Central memory CD8-positive, alpha-beta T cell (primary cell): Measurements from ENCODE around the gene TDRD10.

Source experiments
- ATAC-seq: fragments of 150-1000 bp; cut with Tn5 transposase; replicated peaks from 2 replicates; pipeline ENCODE4 v1.10.0; 2022; ENCODE audit warnings: mild to moderate bottlenecking, moderate FRiP score, moderate number of reproducible peaks; ENCODE audit not compliant: poor library complexity, severe bottlenecking; ENCODE audit errors: extremely low read depth
- DNase-seq, 2 donors: peaks; one replicate each; pipeline ENCODE4 v3.0.0; 2021; ENCODE audit warnings: low spot score in 2 of 2
- H3K27ac Mint-ChIP-seq: one replicate; pipeline ENCODE4 v1.8.0; 2022; ENCODE audit warnings: low read depth, mild to moderate bottlenecking, moderate library complexity, mixed read lengths
- H3K27me3 Mint-ChIP-seq: one replicate; pipeline ENCODE4 v1.8.0; 2022; ENCODE audit warnings: mixed read lengths
- H3K36me3 Mint-ChIP-seq: one replicate; pipeline ENCODE4 v1.8.0; 2022; ENCODE audit warnings: mild to moderate bottlenecking, moderate library complexity, mixed read lengths; ENCODE audit not compliant: insufficient read depth
- H3K4me1 Mint-ChIP-seq: one replicate; pipeline ENCODE4 v1.8.0; 2022; ENCODE audit warnings: mixed read lengths
- H3K4me3 Mint-ChIP-seq: one replicate; pipeline ENCODE4 v1.8.0; 2022; ENCODE audit warnings: mild to moderate bottlenecking, moderate library complexity, mixed read lengths
- H3K9me3 Mint-ChIP-seq: one replicate; pipeline ENCODE4 v1.8.0; 2022; ENCODE audit warnings: mixed read lengths

Gene TDRD10, protein sequence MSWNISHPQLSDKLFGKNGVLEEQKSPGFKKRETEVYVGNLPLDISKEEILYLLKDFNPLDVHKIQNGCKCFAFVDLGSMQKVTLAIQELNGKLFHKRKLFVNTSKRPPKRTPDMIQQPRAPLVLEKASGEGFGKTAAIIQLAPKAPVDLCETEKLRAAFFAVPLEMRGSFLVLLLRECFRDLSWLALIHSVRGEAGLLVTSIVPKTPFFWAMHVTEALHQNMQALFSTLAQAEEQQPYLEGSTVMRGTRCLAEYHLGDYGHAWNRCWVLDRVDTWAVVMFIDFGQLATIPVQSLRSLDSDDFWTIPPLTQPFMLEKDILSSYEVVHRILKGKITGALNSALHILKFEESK

DNA sequence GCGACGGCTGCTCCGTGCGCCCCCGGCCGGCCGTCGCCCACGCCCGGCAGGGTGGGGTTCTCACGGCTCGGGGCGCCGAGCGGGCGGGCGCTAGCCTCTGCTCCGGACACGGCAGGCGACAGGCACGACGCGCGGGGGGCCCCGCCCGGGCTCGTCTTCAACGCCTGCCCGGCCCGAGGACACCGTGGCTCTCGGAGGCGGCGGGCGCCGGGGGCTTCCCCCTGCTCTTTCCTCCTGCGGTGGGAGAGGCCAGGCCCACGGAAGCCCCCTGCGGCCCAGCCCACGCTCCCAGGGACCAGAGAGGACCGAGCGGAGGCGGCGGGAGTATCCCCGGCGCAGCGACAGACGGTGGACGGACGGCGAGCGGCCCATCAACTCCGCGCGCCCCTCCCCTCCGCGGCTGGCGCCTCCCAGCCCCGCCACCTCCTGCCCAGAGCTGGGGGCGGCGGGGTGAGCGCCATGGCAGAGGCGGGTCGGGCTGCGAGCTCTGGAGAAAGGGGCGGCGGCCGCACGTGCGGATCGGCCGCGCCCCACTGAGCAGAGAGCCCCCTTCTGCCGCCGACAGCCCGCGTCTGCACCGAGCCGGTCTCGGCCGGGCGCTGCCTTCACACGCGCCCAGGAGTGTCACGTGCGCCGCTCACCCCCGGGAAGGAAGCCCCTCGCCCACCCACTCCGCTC, at the start of gene TDRD10, which contains the start of gene SHE:
Gene TDRD10 (plus strand): TSS at position 154 of the 678 bp plus-strand sequence. CDS start 4,685 bp downstream, outside the sequence.
Gene SHE (minus strand): TSS at position 347 of the 678 bp plus-strand sequence. CDS start 386 bp downstream, outside the sequence.
- H3K27ac Mint-ChIP-seq, result no peak within 1 kb of the TSS
- DNase-seq (no peak), ATAC-seq (no peak)
- peaks cover 66% of the 10 kb centered on the region for H3K27me3 Mint-ChIP-seq
- H3K4me3 Mint-ChIP-seq, result peak within 1 kb of the TSS; percentile 36
- H3K36me3 Mint-ChIP-seq, result no peaks in the 10 kb centered on the region
- H3K9me3 Mint-ChIP-seq, result no peaks in the 10 kb centered on the region
- no peaks in the 10 kb centered on the region for H3K4me1 Mint-ChIP-seq

DNA sequence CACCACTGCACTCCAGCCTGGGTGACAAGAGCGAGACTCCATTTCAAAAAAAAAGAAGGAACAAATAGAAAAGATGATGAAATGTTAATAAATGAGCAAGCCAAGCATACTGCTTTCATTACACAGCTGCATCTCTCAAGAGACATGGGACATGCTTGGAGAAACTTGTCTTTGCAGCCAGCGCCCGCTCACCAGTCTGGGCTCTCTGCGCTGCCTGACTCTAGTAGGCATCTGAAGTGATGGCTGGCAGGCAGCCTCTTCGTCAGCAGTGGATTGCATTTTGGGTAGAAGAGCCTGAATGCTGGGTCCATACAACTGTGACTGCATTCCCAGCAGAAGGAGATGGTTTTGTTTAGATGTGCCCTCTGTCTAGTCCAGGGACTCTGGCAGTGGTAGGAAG, 48.9 kb upstream of the TDRD10 start:
- ATAC-seq (no peak), DNase-seq (no peak)
- H3K4me1 Mint-ChIP-seq, result peaks cover 15% of the 10 kb centered on the region
- peaks cover 21% of the 10 kb centered on the region for H3K36me3 Mint-ChIP-seq
- no peak overlapping the region for H3K27ac Mint-ChIP-seq
- no peaks in the 10 kb centered on the region for H3K27me3 Mint-ChIP-seq
- H3K9me3 Mint-ChIP-seq, result no peaks in the 10 kb centered on the region
- no peak overlapping the region for H3K4me3 Mint-ChIP-seq

DNA sequence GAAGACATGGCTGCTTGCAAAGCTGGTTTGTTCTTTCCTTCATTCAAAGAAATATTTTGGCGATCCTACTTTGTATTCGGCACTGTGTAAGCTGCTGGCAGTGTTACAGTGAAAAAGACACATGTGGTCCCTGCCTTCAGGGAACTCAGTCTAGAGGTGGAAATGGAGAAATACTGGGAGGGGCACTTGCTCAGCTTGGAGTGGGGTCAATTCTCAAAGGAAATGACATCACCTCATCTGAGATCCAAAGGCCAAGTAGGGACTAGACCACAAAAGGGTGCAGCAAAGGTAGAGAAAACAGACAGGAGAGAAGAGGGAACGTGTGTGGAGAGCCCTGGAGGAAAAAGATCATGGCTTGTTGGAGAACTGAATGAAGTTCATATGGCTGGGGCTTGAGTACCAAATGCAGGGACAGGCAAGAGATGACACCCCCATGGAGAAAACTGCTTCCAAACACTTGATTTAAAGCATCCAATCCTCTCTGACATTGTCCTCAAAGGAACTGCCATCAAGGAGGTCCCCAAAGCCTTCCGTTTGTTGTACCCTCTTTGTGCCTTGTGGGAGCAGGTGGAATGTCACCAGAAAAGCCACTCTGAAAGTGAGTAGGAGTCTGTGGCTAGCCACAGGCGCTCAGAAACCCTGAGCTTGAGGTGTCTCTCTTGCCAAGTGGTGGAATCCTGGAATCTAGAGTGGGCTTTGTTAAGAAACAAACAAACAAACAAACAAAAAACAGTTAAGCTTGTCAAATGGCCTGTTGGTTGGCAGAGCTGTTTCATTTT, 48.3 kb upstream of the TDRD10 start:
- H3K27me3 Mint-ChIP-seq, result no peaks in the 10 kb centered on the region
- H3K9me3 Mint-ChIP-seq, result no peaks in the 10 kb centered on the region
- peaks cover 21% of the 10 kb centered on the region for H3K36me3 Mint-ChIP-seq
- ATAC-seq (no peak), DNase-seq (no peak)
- H3K4me3 Mint-ChIP-seq, result no peak overlapping the region
- H3K27ac Mint-ChIP-seq, result no peak overlapping the region
- H3K4me1 Mint-ChIP-seq, result peaks cover 15% of the 10 kb centered on the region

DNA sequence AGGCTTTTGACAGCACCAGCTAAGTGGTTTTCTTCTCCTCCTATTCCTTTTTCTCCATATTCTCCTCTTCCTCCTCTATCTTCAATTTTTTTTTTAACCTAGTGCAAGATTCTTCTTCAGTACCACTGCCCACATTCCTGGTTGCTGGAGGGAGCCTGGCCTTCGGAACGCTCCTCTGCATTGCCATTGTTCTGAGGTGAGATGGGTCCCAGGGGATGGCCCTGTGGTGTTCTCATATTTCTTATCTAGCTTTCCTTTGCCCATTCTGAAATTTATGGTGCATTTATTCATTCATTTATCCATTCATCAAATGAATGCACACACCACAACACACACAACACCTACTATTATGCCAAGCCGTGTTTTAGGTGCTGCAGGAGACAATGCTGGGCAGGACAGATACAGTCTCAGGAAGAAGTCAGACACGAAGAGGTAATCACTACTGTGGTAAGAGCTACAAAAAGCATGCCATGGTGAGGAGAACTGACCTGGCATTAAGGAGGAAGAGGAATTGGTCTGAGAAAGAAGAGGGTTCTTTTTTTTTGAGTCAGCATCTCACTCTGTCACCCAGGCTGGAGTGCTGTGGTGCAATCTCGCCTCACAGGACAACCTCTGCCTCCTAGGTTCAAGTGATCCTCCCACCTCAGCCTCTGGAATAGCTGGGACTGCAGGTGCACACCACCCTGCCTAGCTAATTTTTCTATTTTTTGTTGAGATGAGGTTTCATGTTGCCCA, 47.5 kb upstream of the TDRD10 start:
- Mint-ChIP-seq H3K27me3 (no peaks in the 10 kb centered on the region), H3K27ac (peak overlapping the region; percentile 2), H3K4me1 (peaks cover 15% of the 10 kb centered on the region), H3K36me3 (peaks cover 20% of the 10 kb centered on the region), H3K9me3 (no peaks in the 10 kb centered on the region), H3K4me3 (no peak overlapping the region)
- DNase-seq (no peak), ATAC-seq (no peak)

DNA sequence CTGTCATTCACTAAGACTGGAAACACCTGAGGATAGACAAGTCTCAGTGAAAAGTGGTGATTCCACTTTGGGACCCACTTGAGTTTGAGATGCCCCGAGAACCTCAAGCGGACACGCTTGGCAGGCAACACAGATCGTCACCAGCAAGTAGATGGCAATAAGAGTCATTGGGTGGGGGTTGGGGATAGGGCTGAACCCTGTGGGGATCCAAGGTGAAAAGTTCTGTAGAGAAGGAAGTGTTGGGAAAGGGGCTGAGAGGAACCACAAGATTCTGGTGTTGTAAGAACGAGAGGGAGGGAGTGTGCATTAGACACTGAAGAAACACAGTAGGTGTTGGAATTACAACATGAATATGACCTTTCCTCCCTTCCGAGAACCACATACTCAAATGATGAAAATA, 45.4 kb upstream of the TDRD10 start:
- H3K27ac Mint-ChIP-seq, result no peak overlapping the region

DNA sequence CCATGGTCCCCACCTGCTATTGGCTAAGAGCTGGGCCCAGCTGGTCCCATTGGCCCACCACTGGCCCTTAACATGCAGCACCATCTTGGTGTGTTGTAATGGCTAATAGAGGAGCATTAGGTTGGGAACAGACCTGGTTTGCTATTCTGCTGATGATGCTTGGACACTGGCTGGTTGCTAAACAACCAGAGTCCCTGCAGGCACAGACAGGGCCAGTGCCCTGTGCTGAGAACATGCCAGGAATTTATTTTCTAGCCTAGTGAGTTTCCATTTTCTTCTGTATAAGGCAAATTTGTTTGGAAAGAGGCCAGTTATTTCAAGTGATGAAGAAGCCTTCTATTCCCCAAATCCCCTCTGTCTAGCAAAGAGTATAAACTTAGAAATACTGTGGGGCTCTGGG, 42.9 kb upstream of the TDRD10 start:
- ATAC-seq (no peak), DNase-seq (no peak)
- H3K27me3 Mint-ChIP-seq, result no peaks in the 10 kb centered on the region
- H3K36me3 Mint-ChIP-seq, result peaks cover 5% of the 10 kb centered on the region
- no peak overlapping the region for H3K4me3 Mint-ChIP-seq
- peaks cover 21% of the 10 kb centered on the region for H3K4me1 Mint-ChIP-seq
- H3K9me3 Mint-ChIP-seq, result no peaks in the 10 kb centered on the region
- H3K27ac Mint-ChIP-seq, result no peak overlapping the region

More for the DNA sequence above, 45.4 kb upstream of the TDRD10 start:
- Mint-ChIP-seq H3K4me1 (peaks cover 21% of the 10 kb centered on the region), H3K4me3 (no peak overlapping the region), H3K27me3 (no peaks in the 10 kb centered on the region), H3K36me3 (peaks cover 15% of the 10 kb centered on the region), H3K9me3 (no peaks in the 10 kb centered on the region)
- ATAC-seq (no peak), DNase-seq (no peak)

DNA sequence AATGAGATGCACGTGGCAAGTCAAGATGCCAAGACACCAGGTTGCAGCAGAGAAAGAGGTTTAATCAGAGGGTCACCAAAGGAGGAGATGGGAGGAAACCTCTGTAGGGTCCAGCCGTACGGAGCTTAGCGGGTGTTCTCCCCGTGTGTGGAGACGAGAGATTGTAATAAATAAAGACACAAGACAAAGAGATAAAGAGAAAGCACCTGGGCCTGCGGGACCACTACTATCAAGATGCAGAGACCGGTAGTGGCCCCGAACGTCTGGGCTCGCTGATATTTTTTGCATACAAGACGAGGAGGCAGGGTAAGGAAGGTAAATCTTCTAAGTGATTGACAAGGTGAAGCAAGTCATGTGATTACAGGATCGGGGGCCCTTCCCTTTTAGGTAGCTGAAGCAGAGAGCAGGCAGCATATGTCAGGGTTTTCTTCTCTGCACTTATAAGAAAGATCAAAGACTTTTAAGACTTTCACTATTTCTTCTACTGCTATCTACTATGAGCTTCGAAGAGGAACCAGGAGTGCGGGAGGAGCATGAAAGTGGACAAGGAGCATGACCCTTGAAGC, 41.2 kb upstream of the TDRD10 start:
- H3K4me3 Mint-ChIP-seq, result no peak overlapping the region
- peaks cover 25% of the 10 kb centered on the region for H3K4me1 Mint-ChIP-seq
- no peak for ATAC-seq
- peak overlapping the region; percentile 5 for H3K27ac Mint-ChIP-seq
- peaks cover 5% of the 10 kb centered on the region for H3K36me3 Mint-ChIP-seq
- DNase-seq, result no peak
- H3K9me3 Mint-ChIP-seq, result no peaks in the 10 kb centered on the region
- no peaks in the 10 kb centered on the region for H3K27me3 Mint-ChIP-seq

DNA sequence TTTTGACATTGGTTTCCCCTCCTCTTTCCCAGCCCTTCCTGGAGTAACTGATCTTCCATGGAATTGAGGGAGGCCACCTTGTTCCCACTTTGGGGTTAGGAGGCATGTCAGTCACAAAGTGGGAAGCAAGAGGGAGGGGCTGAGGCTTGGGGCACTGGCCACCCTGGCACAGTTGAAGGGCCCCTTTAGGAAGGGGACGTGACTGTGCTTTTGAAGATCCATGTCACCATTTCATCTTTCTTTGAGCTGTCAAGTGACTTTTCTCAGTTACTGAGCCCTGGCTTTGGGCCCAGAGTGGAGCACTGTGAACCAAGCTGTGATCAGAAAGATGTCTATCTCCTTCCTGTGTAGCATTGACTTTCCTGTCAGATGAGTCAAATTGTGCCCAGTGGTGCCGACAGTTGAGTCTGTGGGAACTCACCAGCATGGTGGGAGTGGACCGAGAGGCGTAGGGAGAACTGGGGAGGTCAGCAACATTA, 38.5 kb upstream of the TDRD10 start:
- peak; percentile 88 for ATAC-seq
- Mint-ChIP-seq H3K4me3 (peak overlapping the region; percentile 49), H3K4me1 (peaks cover 50% of the 10 kb centered on the region), H3K9me3 (no peaks in the 10 kb centered on the region), H3K27me3 (no peaks in the 10 kb centered on the region), H3K36me3 (no peaks in the 10 kb centered on the region), H3K27ac (peak overlapping the region; percentile 60)
- peak; percentile 32 to 44 for DNase-seq

DNA sequence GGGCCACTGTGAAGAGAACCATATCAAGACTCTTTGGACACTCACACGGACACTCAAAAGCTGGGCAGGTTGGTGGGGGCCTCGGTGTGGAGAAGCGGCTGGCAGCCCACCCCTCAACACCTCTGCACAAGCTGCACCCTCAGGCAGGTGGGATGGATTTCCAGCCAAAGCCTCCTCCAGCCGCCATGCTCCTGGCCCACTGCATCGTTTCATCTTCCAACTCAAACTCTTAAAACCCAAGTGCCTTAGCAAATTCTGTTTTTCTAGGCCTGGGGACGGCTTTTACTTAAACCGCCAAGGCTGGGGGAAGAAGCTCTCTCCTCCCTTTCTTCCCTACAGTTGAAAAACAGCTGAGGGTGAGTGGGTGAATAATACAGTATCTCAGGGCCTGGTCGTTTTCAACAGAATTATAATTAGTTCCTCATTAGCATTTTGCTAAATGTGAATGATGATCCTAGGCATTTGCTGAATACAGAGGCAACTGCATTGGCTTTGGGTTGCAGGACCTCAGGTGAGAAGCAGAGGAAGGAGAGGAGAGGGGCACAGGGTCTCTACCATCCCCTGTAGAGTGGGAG, 36.3 kb upstream of the TDRD10 start:
- no peaks in the 10 kb centered on the region for H3K36me3 Mint-ChIP-seq
- H3K4me1 Mint-ChIP-seq, result peaks cover 46% of the 10 kb centered on the region
- H3K27me3 Mint-ChIP-seq, result no peaks in the 10 kb centered on the region
- H3K4me3 Mint-ChIP-seq, result no peak overlapping the region
- H3K27ac Mint-ChIP-seq, result peak overlapping the region; percentile 65
- ATAC-seq (no peak), DNase-seq (no peak)
- H3K9me3 Mint-ChIP-seq, result no peaks in the 10 kb centered on the region

DNA sequence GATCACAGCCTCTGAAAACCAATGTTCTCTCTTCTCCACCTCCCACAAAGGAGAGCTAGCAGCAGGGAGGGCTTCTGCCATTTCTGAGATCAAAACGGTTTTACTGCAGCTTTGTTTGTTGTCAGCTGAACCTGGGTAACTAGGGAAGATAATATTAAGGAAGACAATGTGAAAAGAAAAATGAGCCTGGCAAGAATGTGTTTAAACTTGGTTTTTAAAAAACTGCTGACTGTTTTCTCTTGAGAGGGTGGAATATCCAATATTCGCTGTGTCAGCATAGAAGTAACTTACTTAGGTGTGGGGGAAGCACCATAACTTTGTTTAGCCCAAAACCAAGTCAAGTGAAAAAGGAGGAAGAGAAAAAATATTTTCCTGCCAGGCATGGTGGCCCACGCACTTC, 35.8 kb upstream of the TDRD10 start:
- H3K27me3 Mint-ChIP-seq, result no peaks in the 10 kb centered on the region
- peaks cover 44% of the 10 kb centered on the region for H3K4me1 Mint-ChIP-seq
- ATAC-seq (no peak), DNase-seq (no peak)
- H3K9me3 Mint-ChIP-seq, result no peaks in the 10 kb centered on the region
- H3K27ac Mint-ChIP-seq, result peak overlapping the region; percentile 65
- H3K4me3 Mint-ChIP-seq, result peak overlapping the region; percentile 36
- H3K36me3 Mint-ChIP-seq, result no peaks in the 10 kb centered on the region

DNA sequence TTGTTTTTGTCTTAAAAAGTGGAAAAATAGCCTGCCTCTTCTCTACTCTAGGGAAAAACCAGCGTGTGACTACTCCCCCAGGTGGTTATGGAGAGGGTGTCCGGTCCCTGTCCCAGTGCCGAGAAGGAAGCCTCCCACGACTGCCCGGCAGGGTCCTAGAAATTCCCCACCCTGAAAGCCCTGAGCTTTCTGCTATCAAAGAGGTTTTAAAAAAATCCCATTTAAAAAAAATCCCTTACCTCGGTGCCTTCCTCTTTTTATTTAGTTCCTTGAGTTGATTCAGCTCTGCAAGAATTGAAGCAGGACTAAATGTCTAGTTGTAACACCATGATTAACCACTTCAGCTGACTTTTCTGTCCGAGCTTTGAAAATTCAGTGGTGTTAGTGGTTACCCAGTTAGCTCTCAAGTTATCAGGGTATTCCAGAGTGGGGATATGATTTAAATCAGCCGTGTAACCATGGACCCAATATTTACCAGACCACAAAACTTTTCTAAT, 35.0 kb upstream of the TDRD10 start:
- ATAC-seq (no peak), DNase-seq (no peak)
- Mint-ChIP-seq H3K36me3 (no peaks in the 10 kb centered on the region), H3K9me3 (no peaks in the 10 kb centered on the region), H3K4me3 (no peak overlapping the region), H3K27ac (peak overlapping the region; percentile 44), H3K27me3 (no peaks in the 10 kb centered on the region), H3K4me1 (peaks cover 44% of the 10 kb centered on the region)
